Spleen (tissue), 11 donors: ENCODE results near the gene KIF18B. TPM values are rescaled to one million over a fixed set of nuclear protein-coding genes. Genes with fewer than 3 reads are reported as not detected.

Experiments used
- DNase-seq: peaks from one replicate; pipeline ENCODE4 v3.0.0-alpha.2; 2020
- H3K27ac ChIP-seq, 8 donors: fragments of 200-600 bp; sonication (generic) in 7 of 8; 1 replicate in 4 of 8; 2 replicates in 4 of 8; pipeline versions ENCODE4 v1.5.0 to v1.8.0; 2016 to 2021; ENCODE audit warnings: inconsistent platforms in 4 of 8, mild to moderate bottlenecking in 4 of 8, moderate library complexity in 1 of 8
- H3K27me3 ChIP-seq, 7 donors: fragments of 200-600 bp; sonication (generic) in 6 of 7; replicated peaks in 1 of 7; 1 replicate in 4 of 7; 2 replicates in 3 of 7; pipeline versions ENCODE4 v1.5.0 to v1.8.0; 2016 to 2021; ENCODE audit warnings: inconsistent platforms in 3 of 7, mild to moderate bottlenecking in 1 of 7
- H3K36me3 ChIP-seq, 6 donors: fragments of 200-600 bp; sonication (generic) in 5 of 6; 1 replicate in 4 of 6; 2 replicates in 2 of 6; pipeline versions ENCODE4 v1.5.0 to v1.8.0; 2016 to 2021; ENCODE audit warnings: inconsistent platforms in 2 of 6
- H3K4me1 ChIP-seq, 6 donors: fragments of 200-600 bp; sonication (generic) in 5 of 6; 1 replicate in 3 of 6; 2 replicates in 3 of 6; pipeline versions ENCODE4 v1.5.0 to v1.8.0; 2016 to 2021; ENCODE audit warnings: inconsistent platforms in 3 of 6
- H3K4me3 ChIP-seq, 8 donors: fragments of 200-600 bp; sonication (generic) in 7 of 8; 1 replicate in 4 of 8; 2 replicates in 4 of 8; pipeline versions ENCODE4 v1.5.0 to v1.8.0; 2016 to 2021; ENCODE audit warnings: inconsistent platforms in 4 of 8, mild to moderate bottlenecking in 4 of 8, moderate library complexity in 2 of 8
- H3K9me3 ChIP-seq, 8 donors: fragments of 200-600 bp; sonication (generic) in 7 of 8; 1 replicate in 4 of 8; 2 replicates in 4 of 8; pipeline versions ENCODE4 v1.5.0 to v1.8.0; 2016 to 2021; ENCODE audit warnings: inconsistent platforms in 4 of 8
- CTCF ChIP-seq, 11 experiments: fragments of 200-600 bp in 7 of 11; fragments of 450-650 bp in 4 of 11; sonication (generic) in 4 of 11; IDR thresholded peaks in 8 of 11; conservative IDR thresholded peaks in 3 of 11; 1 replicate in 7 of 11; 2 replicates in 4 of 11; pipeline versions ENCODE4 v1.4.0 to v1.8.0; 2016 to 2021; ENCODE audit warnings: antibody characterized with exemption in 11 of 11, inconsistent platforms in 4 of 11, mild to moderate bottlenecking in 1 of 11
- POLR2A ChIP-seq, 3 donors: fragments of 450-650 bp; IDR thresholded peaks; one replicate each; pipeline ENCODE4 v1.5.1; 2017; ENCODE audit warnings: antibody characterized with exemption in 3 of 3, mild to moderate bottlenecking in 1 of 3
- POLR2AphosphoS5 ChIP-seq, 3 donors: sonication (generic); formaldehyde crosslinking; IDR thresholded peaks; one replicate each; pipeline ENCODE4 v1.5.1; 2017; ENCODE audit warnings: antibody characterized with exemption in 3 of 3
- WGBS, 5 donors: extraction: QIAGEN DNeasy Blood & Tissue Kit in 3 of 5; methylation state at CpG; one replicate each; pipeline versions ENCODE4 v1.1.5 to v1.1.7; 2013 to 2018; 5-methylcytosine and 5-hydroxymethylcytosine counted together
- intact Hi-C: fragments of 100-400 bp; cut with DNase I; formaldehyde crosslinking; loops from one replicate; pipeline ENCODE4 v1.15.0; 2023; ENCODE audit warnings: low total_unique reads
- polyA plus RNA-seq, 3 donors: library from polyadenylated mRNA; stranded (reverse); fragments of 200-250 nt; gene quantifications; one replicate each; pipeline ENCODE4 v1.2.1, GENCODE V29; 2013
- total RNA-seq, 7 donors: library from RNA; depleted of rRNA in 3 of 7; stranded (reverse); fragments of >200 nt in 3 of 7; fragmentation: NEBNext Ultra II Directional in 4 of 7; extraction: Animal tissue kit (Norgen Biotek cat#: 25700) in 4 of 7; gene quantifications; one replicate each; pipeline versions ENCODE4 v1.1.0 to v1.2.1, GENCODE V29; 2016 to 2021
- donor health status: healthy with polysubstance abuse.
- donor health status: DM: no; HTN: no; CAD: no; lungs with moderate emphysema.
- donor health status: DM: no; HTN: no; CAD: no.
- donor health status: Bipolar disorder and iron deficiency.
- donor health status: healthy.
- donor health status: DM: no; HTN: no; CAD: no.
- donor health status: DM: yes; HTN: yes; CAD: no.

KIF18B gene
- total and polyA plus RNA-seq, 10 donors, result 0.26 to 5.8 (median 1.9) TPM

- 89 to 95% (median 89%) methylated on average over 4 of the region's 4 CpGs for WGBS, 5 donors
- no peak for DNase-seq
- no peaks in the 10 kb centered on the region for H3K4me1 ChIP-seq
- H3K9me3 ChIP-seq, result no peaks in the 10 kb centered on the region
- TF ChIP-seq POLR2AphosphoS5 (IDR thresholded peaks at IDR 0.05), result no peak
- no peak for TF ChIP-seq POLR2A (IDR thresholded peaks at IDR 0.05)
- TF ChIP-seq CTCF (IDR thresholded peaks at IDR 0.05 in 8 of 11, conservative IDR thresholded peaks at IDR 0.05 in 3 of 11), result no peak
- no peak overlapping the region for H3K27ac ChIP-seq
- no peaks in the 10 kb centered on the region for H3K27me3 ChIP-seq
- intact Hi-C loops, result no loop called here
- no peak overlapping the region for H3K4me3 ChIP-seq
- H3K36me3 ChIP-seq, result peaks cover 2 to 100% (median 92%) of the 10 kb centered on the region in 6 donors
These were observed 66.4 kb downstream of the KIF18B start for GRCh38 chr17:44881145-44881544.

GRCh38 chr17:44880062-44880461, 67.5 kb downstream of the KIF18B start:
- DNase-seq, result no peak
- Histone ChIP-seq H3K9me3 (no peaks in the 10 kb centered on the region), H3K4me3 (no peak overlapping the region), H3K36me3 (peaks cover 2 to 100% (median 92%) of the 10 kb centered on the region in 6 donors), H3K4me1 (no peaks in the 10 kb centered on the region), H3K27me3 (no peaks in the 10 kb centered on the region), H3K27ac (no peak overlapping the region)
- TF ChIP-seq POLR2A (IDR thresholded peaks at IDR 0.05), result no peak
- TF ChIP-seq POLR2AphosphoS5 (IDR thresholded peaks at IDR 0.05), result no peak
- no peak for TF ChIP-seq CTCF (IDR thresholded peaks at IDR 0.05 in 8 of 11, conservative IDR thresholded peaks at IDR 0.05 in 3 of 11)
- 91 to 94% (median 92%) methylated on average over 2 of the region's 2 CpGs for WGBS, 5 donors
- intact Hi-C loops, result no loop called here

- no peak for TF ChIP-seq POLR2A (IDR thresholded peaks at IDR 0.05)
- TF ChIP-seq POLR2AphosphoS5 (IDR thresholded peaks at IDR 0.05), result no peak
- no peak for TF ChIP-seq CTCF (IDR thresholded peaks at IDR 0.05 in 8 of 11, conservative IDR thresholded peaks at IDR 0.05 in 3 of 11)
- Histone ChIP-seq H3K4me3 (no peak overlapping the region), H3K27ac (no peak overlapping the region), H3K27me3 (no peaks in the 10 kb centered on the region), H3K36me3 (peaks cover 2 to 100% (median 92%) of the 10 kb centered on the region in 6 donors), H3K9me3 (no peaks in the 10 kb centered on the region), H3K4me1 (no peaks in the 10 kb centered on the region)
- intact Hi-C loops, result no loop called here
- 85 to 98% (median 92%) methylated on average over 6 of the region's 6 CpGs for WGBS, 5 donors
- no peak for DNase-seq
These were observed 68.2 kb downstream of the KIF18B start for GRCh38 chr17:44879376-44879775.

GRCh38 chr17:44878627-44879221, 68.8 kb downstream of the KIF18B start:
- intact Hi-C loops, result no loop called here
- no peak for TF ChIP-seq POLR2AphosphoS5 (IDR thresholded peaks at IDR 0.05)
- TF ChIP-seq POLR2A (IDR thresholded peaks at IDR 0.05), result no peak
- TF ChIP-seq CTCF (IDR thresholded peaks at IDR 0.05 in 8 of 11, conservative IDR thresholded peaks at IDR 0.05 in 3 of 11), result peak in 7 of 11 experiments; percentile 23 to 52 (median 46)
- 59 to 67% (median 63%) methylated on average over 6 of the region's 6 CpGs for WGBS, 5 donors
- H3K27me3 ChIP-seq, result no peaks in the 10 kb centered on the region
- no peak overlapping the region for H3K27ac ChIP-seq
- no peaks in the 10 kb centered on the region for H3K4me1 ChIP-seq
- peaks cover 2 to 100% (median 91%) of the 10 kb centered on the region in 6 donors for H3K36me3 ChIP-seq
- DNase-seq, result no peak
- no peaks in the 10 kb centered on the region for H3K9me3 ChIP-seq
- no peak overlapping the region for H3K4me3 ChIP-seq
